Measurements from ENCODE around the gene EPHA6. TPM values are rescaled to one million over a fixed set of nuclear protein-coding genes. Genes with fewer than 3 reads are reported as not detected.

The EPHA6 gene
- total RNA-seq, 2 donors from 2014 or later: 0.22 to 3.0 TPM

DNA sequence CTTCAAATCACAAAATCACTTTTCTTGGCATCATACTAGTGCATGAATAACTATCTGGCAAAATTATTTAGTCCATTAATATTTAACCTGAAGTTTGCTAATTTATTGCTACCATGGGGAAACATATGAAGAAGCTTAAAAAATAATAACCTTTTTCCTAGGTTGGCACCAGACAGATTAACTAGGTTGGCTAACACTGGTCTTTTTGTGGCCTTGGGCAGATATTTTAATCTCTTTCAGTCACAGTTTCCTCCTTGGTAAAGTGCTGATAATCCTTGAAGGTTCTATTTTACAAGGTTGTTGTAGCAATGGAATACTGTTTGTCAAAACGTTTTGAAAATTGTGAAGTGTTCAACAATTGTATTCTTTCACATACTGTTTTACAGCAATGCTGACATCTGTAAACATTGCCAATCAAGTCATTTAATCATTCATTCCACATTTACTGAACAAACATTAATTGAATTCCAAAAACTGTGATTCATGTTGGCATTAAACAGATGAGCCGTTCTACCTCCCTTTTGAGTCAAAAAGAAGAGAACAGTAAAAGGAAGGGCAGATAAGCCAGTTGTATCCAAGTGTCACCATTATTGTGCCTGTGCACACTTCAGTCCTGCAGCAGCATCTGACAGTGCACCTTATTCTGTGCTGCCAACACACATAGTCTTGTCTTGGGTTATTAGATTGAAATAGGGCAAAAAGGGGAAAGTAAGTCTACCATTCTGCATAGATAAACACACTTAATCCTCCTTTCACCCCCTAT, 21.9 kb downstream of the EPHA6 start:
- Histone ChIP-seq H3K4me3 (no peak overlapping the region), H3K9me3 (no peaks in the 10 kb centered on the region), H3K4me1 (no peaks in the 10 kb centered on the region), H3K36me3 (no peaks in the 10 kb centered on the region), H3K27ac (no peak overlapping the region), H3K9ac (ENCODE audit: low read depth in 2 of 2, low read length in 2 of 2) (no peak overlapping the region), H3K27me3 (no peaks in the 10 kb centered on the region)
- intact Hi-C loops (cut with DNase I): no loop called here
- DNase-seq: no peak
- TF ChIP-seq, protein P1, sequence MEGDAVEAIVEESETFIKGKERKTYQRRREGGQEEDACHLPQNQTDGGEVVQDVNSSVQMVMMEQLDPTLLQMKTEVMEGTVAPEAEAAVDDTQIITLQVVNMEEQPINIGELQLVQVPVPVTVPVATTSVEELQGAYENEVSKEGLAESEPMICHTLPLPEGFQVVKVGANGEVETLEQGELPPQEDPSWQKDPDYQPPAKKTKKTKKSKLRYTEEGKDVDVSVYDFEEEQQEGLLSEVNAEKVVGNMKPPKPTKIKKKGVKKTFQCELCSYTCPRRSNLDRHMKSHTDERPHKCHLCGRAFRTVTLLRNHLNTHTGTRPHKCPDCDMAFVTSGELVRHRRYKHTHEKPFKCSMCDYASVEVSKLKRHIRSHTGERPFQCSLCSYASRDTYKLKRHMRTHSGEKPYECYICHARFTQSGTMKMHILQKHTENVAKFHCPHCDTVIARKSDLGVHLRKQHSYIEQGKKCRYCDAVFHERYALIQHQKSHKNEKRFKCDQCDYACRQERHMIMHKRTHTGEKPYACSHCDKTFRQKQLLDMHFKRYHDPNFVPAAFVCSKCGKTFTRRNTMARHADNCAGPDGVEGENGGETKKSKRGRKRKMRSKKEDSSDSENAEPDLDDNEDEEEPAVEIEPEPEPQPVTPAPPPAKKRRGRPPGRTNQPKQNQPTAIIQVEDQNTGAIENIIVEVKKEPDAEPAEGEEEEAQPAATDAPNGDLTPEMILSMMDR (IDR thresholded peaks at IDR 0.05): no peak

DNA sequence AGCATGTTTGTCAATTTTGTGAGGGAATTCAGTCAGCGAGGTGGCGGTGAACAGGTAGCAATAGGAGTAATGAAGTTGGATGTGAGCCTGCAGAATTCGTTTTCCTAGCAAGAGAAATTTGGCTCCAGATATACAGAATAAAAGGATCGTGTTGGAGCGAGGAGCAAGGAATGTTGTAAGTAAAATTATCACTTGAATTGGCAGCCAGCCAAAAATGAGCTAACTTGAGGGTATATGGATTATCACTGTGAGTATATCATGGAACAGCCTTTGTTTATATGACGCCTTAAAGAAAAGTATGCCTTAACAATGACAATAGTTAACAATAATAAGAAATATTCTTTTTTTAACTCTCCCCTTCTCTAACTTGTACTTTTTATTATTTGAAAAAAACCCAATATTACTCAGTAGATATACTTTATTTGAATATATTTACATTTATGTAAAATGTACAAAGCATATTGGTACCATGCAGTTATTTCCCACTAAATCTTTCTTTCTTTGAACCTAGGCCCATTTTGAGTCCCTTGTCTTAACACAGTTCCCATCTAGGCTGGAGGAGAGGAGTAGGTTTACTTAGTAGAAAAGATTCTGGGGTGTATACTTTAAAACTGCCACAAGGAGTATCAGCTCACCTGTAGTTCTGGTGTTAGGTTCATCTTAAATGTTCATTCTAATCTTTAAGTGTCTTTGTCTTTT, 29.3 kb downstream of the EPHA6 start:
- no peaks in the 10 kb centered on the region for H3K36me3 ChIP-seq

DNA sequence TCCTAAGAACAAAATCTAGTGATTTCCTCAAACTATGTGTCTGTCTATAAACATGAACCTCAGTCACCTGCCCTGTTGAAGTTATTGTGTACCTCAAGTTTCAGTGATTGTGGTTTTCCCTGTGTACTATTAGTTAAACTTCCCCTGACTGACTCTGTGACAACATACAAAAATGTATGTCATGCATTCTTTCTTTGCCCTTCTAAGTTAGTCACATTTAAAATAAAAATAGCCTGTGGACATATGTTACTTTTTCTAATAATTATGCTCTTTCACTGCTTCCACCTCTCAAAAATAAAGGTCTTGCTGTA, 29.8 kb downstream of the EPHA6 start:
- no peak overlapping the region for H3K9ac ChIP-seq (ENCODE audit: low read depth in 2 of 2, low read length in 2 of 2)
- no peak overlapping the region for H3K27ac ChIP-seq
- TF ChIP-seq, protein P1 (IDR thresholded peaks at IDR 0.05): no peak
- H3K9me3 ChIP-seq: no peaks in the 10 kb centered on the region
- no peaks in the 10 kb centered on the region for H3K36me3 ChIP-seq
- intact Hi-C loops (cut with DNase I): no loop called here
- DNase-seq: no peak
- H3K4me3 ChIP-seq: no peak overlapping the region
- H3K4me1 ChIP-seq: no peaks in the 10 kb centered on the region
- no peaks in the 10 kb centered on the region for H3K27me3 ChIP-seq

More for the DNA sequence above, 29.3 kb downstream of the EPHA6 start:
- TF ChIP-seq, protein P1 (IDR thresholded peaks at IDR 0.05): no peak
- Histone ChIP-seq H3K27me3 (no peaks in the 10 kb centered on the region), H3K4me3 (no peak overlapping the region), H3K9ac (ENCODE audit: low read depth in 2 of 2, low read length in 2 of 2) (no peak overlapping the region), H3K9me3 (no peaks in the 10 kb centered on the region), H3K4me1 (no peaks in the 10 kb centered on the region), H3K27ac (no peak overlapping the region)
- intact Hi-C loops (cut with DNase I): no loop called here
- no peak for DNase-seq

DNA sequence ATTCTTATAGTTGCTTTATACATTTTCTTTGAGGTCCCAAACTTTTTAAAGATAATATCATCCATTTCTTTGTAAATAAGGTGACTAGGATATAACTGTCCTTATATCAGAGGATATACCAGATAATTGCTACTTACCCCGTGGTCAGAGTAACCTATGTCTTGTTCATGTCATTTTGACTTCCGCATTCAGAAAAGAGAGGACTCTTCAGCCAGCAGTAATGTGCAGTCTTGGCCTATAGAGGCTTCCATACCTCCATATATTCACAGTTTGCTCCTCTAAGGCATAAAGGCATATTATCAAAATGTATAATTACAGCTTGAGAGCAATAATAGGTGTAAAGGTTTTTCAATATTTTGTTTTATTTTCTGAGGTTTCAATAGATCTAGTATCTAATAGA, 38.5 kb downstream of the EPHA6 start:
- Histone ChIP-seq H3K27ac (no peak overlapping the region), H3K4me1 (no peaks in the 10 kb centered on the region), H3K9me3 (no peaks in the 10 kb centered on the region), H3K9ac (ENCODE audit: low read depth in 2 of 2, low read length in 2 of 2) (no peak overlapping the region), H3K27me3 (no peaks in the 10 kb centered on the region), H3K4me3 (no peak overlapping the region), H3K36me3 (no peaks in the 10 kb centered on the region)
- TF ChIP-seq, protein P1 (IDR thresholded peaks at IDR 0.05): no peak
- intact Hi-C loops (cut with DNase I): no loop called here
- no peak for DNase-seq

DNA sequence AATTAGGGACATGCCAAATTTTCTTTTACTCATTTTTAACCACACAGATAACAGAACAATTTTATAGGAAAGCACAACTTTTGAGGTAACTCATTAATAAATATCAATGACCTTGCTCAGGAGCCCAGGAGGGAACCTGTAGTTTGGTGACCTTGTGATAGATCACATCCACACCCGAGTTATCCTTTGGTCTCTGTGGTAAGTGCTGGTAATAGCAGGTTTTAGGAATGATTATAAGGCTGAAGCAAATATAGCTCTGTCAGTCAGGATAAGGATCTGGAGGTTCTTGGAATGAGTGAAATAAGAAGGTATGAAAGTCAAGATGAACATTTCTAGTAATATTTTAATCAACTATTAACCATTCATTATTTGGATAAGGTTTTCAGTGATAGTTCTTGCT, 46.5 kb downstream of the EPHA6 start:
- no peaks in the 10 kb centered on the region for H3K9me3 ChIP-seq
- H3K27ac ChIP-seq: no peak overlapping the region
- TF ChIP-seq, protein P1 (IDR thresholded peaks at IDR 0.05): no peak
- H3K9ac ChIP-seq (ENCODE audit: low read depth in 2 of 2, low read length in 2 of 2): no peak overlapping the region
- no peak overlapping the region for H3K4me3 ChIP-seq
- DNase-seq: no peak
- no peaks in the 10 kb centered on the region for H3K27me3 ChIP-seq
- H3K36me3 ChIP-seq: no peaks in the 10 kb centered on the region
- intact Hi-C loops (cut with DNase I): loop anchor here (5.0 to 10.0 kb wide), 3 partner anchors 796 to 1164 kb away; no protein-coding TSS in a partner anchor
- H3K4me1 ChIP-seq: no peaks in the 10 kb centered on the region

Measured in colonic mucosa (tissue), 4 donors.